ENCODE measurements around the gene WBP2NL.

- peak; percentile 32 for TF ChIP-seq CTCF (IDR thresholded peaks at IDR 0.05; ENCODE audit: low read depth, low read length, poor library complexity, severe bottlenecking)
- TF ChIP-seq EZH2phosphoT487 (IDR thresholded peaks at IDR 0.05; ENCODE audit: borderline replicate concordance, low read length), result no peak
Measured at GRCh38 chr22:41951898-41952474, 46.6 kb upstream of the WBP2NL start, which contains the start of gene SMIM45.
